ENCODE results near the gene DNAI7.

The DNAI7 gene

GRCh38 chr12:25079393-25079792 lies 115.6 kb downstream of the DNAI7 start:
- no peak overlapping the region for H3K4me3 ChIP-seq (ENCODE audit: low read depth, low read length)
- no peak for TF ChIP-seq CTCF (IDR thresholded peaks at IDR 0.05; ENCODE audit: insufficient read depth, low read length, missing control alignments)
- ChIA-PET CTCF (no interaction called here), POLR2A (no interaction called here)
- DNase-seq (ENCODE audit: low read depth, low spot score) = no peak

- TF ChIP-seq CTCF (IDR thresholded peaks at IDR 0.05; ENCODE audit: insufficient read depth, low read length, missing control alignments) = no peak
- ChIA-PET CTCF (no interaction called here), POLR2A (no interaction called here)
- no peak for DNase-seq (ENCODE audit: low read depth, low spot score)
- no peak overlapping the region for H3K4me3 ChIP-seq (ENCODE audit: low read depth, low read length)
These were observed 120.0 kb downstream of the DNAI7 start for GRCh38 chr12:25074954-25075353.

- no peak overlapping the region for H3K4me3 ChIP-seq (ENCODE audit: low read depth, low read length)
- DNase-seq (ENCODE audit: low read depth, low spot score) = no peak
- ChIA-PET POLR2A (no interaction called here), CTCF (no interaction called here)
- TF ChIP-seq CTCF (IDR thresholded peaks at IDR 0.05; ENCODE audit: insufficient read depth, low read length, missing control alignments) = no peak
These were observed 120.8 kb downstream of the DNAI7 start for GRCh38 chr12:25074113-25074512.

- no peak for DNase-seq (ENCODE audit: low read depth, low spot score)
- CTCF ChIA-PET = no interaction called here
- POLR2A ChIA-PET = no interaction called here
- H3K4me3 ChIP-seq (ENCODE audit: low read depth, low read length) = no peak overlapping the region
- TF ChIP-seq CTCF (IDR thresholded peaks at IDR 0.05; ENCODE audit: insufficient read depth, low read length, missing control alignments) = no peak
These were observed 121.9 kb downstream of the DNAI7 start for GRCh38 chr12:25072906-25073650.

- ChIA-PET CTCF (no interaction called here), POLR2A (no interaction called here)
- TF ChIP-seq CTCF (IDR thresholded peaks at IDR 0.05; ENCODE audit: insufficient read depth, low read length, missing control alignments) = no peak
- DNase-seq (ENCODE audit: low read depth, low spot score) = no peak
- no peak overlapping the region for H3K4me3 ChIP-seq (ENCODE audit: low read depth, low read length)
These were observed 123.6 kb downstream of the DNAI7 start for GRCh38 chr12:25071366-25071765.

- TF ChIP-seq CTCF (IDR thresholded peaks at IDR 0.05; ENCODE audit: insufficient read depth, low read length, missing control alignments) = no peak
- ChIA-PET POLR2A (no interaction called here), CTCF (no interaction called here)
- H3K4me3 ChIP-seq (ENCODE audit: low read depth, low read length) = no peak overlapping the region
- DNase-seq (ENCODE audit: low read depth, low spot score) = no peak
These were observed 125.7 kb downstream of the DNAI7 start for GRCh38 chr12:25069224-25069623.
